ENCODE measurements around the gene ARHGAP32. TPM values are rescaled to one million over a fixed set of nuclear protein-coding genes. Genes with fewer than 3 reads are reported as not detected.
"Not testable (repeated sequence)": the region's sequence is repeated elsewhere in the genome, so short reads cannot be mapped to it uniquely, and the experiment has no call there.

Gene ARHGAP32
- total RNA-seq, 4 donors from 2014 or later, result 13.5 to 21.9 (median 20.2) TPM

DNA sequence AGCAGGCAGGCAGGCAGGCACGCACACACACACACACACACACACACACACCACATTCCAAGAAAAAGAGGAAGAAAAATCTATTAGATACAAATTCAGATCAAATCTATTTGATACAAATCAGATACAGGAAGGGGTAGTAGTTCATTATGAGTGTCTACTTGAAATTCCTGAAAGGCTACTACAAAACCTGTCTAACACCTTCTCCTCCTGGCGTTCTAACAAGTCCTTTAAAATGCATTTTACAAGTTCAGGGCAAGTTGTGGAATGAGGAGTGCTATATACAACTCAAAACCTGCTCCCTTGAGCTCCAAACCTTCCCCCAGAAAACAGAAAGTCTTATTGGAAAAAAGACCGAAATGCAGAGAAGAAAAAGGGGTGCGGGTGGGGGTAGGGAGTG is 476 bp downstream of the ARHGAP32 start:
- intact Hi-C loops (cut with DNase I), result no loop called here
- TF ChIP-seq, protein P1, sequence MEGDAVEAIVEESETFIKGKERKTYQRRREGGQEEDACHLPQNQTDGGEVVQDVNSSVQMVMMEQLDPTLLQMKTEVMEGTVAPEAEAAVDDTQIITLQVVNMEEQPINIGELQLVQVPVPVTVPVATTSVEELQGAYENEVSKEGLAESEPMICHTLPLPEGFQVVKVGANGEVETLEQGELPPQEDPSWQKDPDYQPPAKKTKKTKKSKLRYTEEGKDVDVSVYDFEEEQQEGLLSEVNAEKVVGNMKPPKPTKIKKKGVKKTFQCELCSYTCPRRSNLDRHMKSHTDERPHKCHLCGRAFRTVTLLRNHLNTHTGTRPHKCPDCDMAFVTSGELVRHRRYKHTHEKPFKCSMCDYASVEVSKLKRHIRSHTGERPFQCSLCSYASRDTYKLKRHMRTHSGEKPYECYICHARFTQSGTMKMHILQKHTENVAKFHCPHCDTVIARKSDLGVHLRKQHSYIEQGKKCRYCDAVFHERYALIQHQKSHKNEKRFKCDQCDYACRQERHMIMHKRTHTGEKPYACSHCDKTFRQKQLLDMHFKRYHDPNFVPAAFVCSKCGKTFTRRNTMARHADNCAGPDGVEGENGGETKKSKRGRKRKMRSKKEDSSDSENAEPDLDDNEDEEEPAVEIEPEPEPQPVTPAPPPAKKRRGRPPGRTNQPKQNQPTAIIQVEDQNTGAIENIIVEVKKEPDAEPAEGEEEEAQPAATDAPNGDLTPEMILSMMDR (IDR thresholded peaks at IDR 0.05), result no peak
- no peak for TF ChIP-seq POLR2A (IDR thresholded peaks at IDR 0.05)
- peak overlapping the region; percentile 15 to 65 (median 45) for H3K27ac ChIP-seq

GRCh38 chr11:129190087-129190486 is 2.0 kb downstream of the ARHGAP32 start:
- intact Hi-C loops (cut with DNase I), result no loop called here
- Histone ChIP-seq H3K27ac (no peak overlapping the region), H3K4me3 (replicated peaks in 1 of 3) (no peak overlapping the region), H3K4me1 (peaks cover 13 to 15% of the 10 kb centered on the region in 2 donors), H3K36me3 (no peaks in the 10 kb centered on the region), H3K9me3 (no peaks in the 10 kb centered on the region), H3K27me3 (no peaks in the 10 kb centered on the region)
- 69 to 86% methylated on average over 4 of the region's 4 CpGs for WGBS, 2 donors
- no peak for TF ChIP-seq POLR2A (IDR thresholded peaks at IDR 0.05)
- TF ChIP-seq, protein P1 (IDR thresholded peaks at IDR 0.05), result no peak
- no peak for DNase-seq

More for the DNA sequence above, 476 bp downstream of the ARHGAP32 start:
- no peak overlapping the region for H3K4me3 ChIP-seq (replicated peaks in 1 of 3)
- H3K27me3 ChIP-seq, result no peaks in the 10 kb centered on the region
- no peaks in the 10 kb centered on the region for H3K36me3 ChIP-seq
- 35 to 47% methylated on average over 4 of the region's 4 CpGs for WGBS, 2 donors
- H3K4me1 ChIP-seq, result peaks cover 13 to 15% of the 10 kb centered on the region in 2 donors
- no peaks in the 10 kb centered on the region for H3K9me3 ChIP-seq
- peak in 1 of 2 donors; percentile 5 for DNase-seq

DNA sequence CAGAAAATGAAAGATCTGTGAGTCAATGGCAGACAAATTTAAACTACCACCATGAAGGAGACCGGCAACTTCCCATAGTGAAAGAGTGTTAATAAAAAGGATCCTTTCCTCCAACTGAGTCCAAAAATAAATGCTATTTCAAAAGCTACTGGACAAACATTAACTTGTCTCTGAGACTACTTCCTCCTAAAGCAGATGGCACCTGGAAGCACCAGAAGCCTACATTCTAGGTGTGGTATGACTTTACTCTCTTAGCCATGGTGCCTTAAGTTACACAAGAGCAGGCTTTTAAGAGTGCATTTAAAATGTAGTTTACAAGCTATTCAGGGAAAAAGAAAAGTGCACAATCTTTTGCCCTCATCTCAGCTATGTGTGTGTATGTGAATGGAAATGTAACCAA is 2.5 kb downstream of the ARHGAP32 start:
- Histone ChIP-seq H3K9me3 (no peaks in the 10 kb centered on the region), H3K27ac (no peak overlapping the region), H3K36me3 (no peaks in the 10 kb centered on the region), H3K4me3 (replicated peaks in 1 of 3) (no peak overlapping the region), H3K4me1 (peaks cover 13 to 15% of the 10 kb centered on the region in 2 donors), H3K27me3 (no peaks in the 10 kb centered on the region)
- TF ChIP-seq, protein P1 (IDR thresholded peaks at IDR 0.05), result no peak
- no peak for TF ChIP-seq POLR2A (IDR thresholded peaks at IDR 0.05)
- WGBS, 2 donors, result 91 to 98% methylated on average over 1 of the region's 1 CpG
- no peak for DNase-seq
- intact Hi-C loops (cut with DNase I), result no loop called here

GRCh38 chr11:129185082-129185481 is 7.0 kb downstream of the ARHGAP32 start:
- H3K36me3 ChIP-seq; H3K4me1 ChIP-seq; intact Hi-C loops (cut with DNase I); H3K27ac ChIP-seq; H3K27me3 ChIP-seq; H3K9me3 ChIP-seq; DNase-seq; H3K4me3 ChIP-seq (replicated peaks in 1 of 3): not testable (repeated sequence)
- 91 to 94% methylated on average over 2 of the region's 2 CpGs for WGBS, 2 donors

DNA sequence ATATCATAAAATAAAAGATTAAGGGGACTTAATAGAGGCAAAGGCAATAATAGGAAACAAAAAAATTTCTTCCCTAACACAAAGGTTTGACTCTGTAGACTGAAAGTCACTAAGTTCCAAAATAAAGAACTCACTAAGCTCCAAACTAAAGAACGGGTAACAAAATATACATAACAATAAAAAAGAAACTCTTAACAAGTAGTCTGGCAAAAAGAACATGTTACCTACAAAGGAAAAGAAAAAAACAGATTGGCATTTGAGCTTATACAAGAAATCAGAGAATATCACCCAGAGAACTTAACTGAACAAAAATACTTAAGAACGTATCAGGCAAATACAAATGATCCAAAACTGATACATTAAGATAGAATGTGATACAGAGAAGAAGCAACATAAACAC is 7.5 kb downstream of the ARHGAP32 start:
- no peak overlapping the region for H3K27ac ChIP-seq
- no peak for TF ChIP-seq POLR2A (IDR thresholded peaks at IDR 0.05)
- TF ChIP-seq, protein P1 (IDR thresholded peaks at IDR 0.05), result no peak
- 89 to 91% methylated on average over 2 of the region's 2 CpGs for WGBS, 2 donors
- DNase-seq, result no peak
- H3K36me3 ChIP-seq, result no peaks in the 10 kb centered on the region
- no peak overlapping the region for H3K4me3 ChIP-seq (replicated peaks in 1 of 3)
- no peaks in the 10 kb centered on the region for H3K27me3 ChIP-seq
- intact Hi-C loops (cut with DNase I), result no loop called here
- H3K4me1 ChIP-seq, result no peaks in the 10 kb centered on the region
- no peaks in the 10 kb centered on the region for H3K9me3 ChIP-seq

DNA sequence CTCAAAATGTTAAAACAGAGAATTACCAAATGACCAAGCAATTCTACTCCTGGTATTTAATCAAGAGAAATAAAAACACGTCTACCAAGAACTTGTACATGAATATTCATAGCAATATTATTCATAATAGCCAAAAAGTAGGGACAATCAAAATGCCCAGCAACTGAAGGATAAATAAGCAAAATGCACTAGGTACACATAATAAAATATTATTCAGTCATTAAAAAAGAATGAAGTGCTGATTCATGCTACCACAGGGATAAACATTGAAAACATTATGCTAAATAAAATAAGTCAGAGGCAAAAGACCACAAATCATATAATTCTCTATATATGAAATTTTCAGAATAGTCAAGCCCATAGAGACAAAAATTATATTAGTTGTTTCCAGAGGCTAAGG is 24.8 kb downstream of the ARHGAP32 start:
- no peak for DNase-seq
- Histone ChIP-seq H3K4me3 (replicated peaks in 1 of 3) (no peak overlapping the region), H3K4me1 (no peaks in the 10 kb centered on the region), H3K27me3 (no peaks in the 10 kb centered on the region), H3K27ac (no peak overlapping the region), H3K36me3 (no peaks in the 10 kb centered on the region), H3K9me3 (no peaks in the 10 kb centered on the region)
- TF ChIP-seq, protein P1 (IDR thresholded peaks at IDR 0.05), result no peak
- no peak for TF ChIP-seq POLR2A (IDR thresholded peaks at IDR 0.05)
- intact Hi-C loops (cut with DNase I), result no loop called here
- WGBS, 2 donors, result 79 to 87% methylated on average over 1 of the region's 1 CpG

Measured in thyroid gland (tissue), 4 donors.